Mucosa of descending colon (tissue), 3 donors: ENCODE measurements around the gene SMC6. TPM values are rescaled to one million over a fixed set of nuclear protein-coding genes. Genes with fewer than 3 reads are reported as not detected.
A peak's percentile ranks its signal among the peaks of the same experiment; 100 is the strongest.

ENCODE experiments used
- ATAC-seq: fragments of 200-7000 bp; cut with Tn5 transposase; one replicate; pipeline ENCODE4 v1.9.1; 2020; ENCODE audit warnings: mild to moderate bottlenecking, moderate library complexity
- DNase-seq, 3 donors: peaks; one replicate each; pipeline ENCODE4 v3.0.0-alpha.2; 2020
- H3K36me3 ChIP-seq: fragments of 200-600 bp; one replicate; pipeline ENCODE4 v1.8.0; 2021; ENCODE audit warnings: low read depth, mild to moderate bottlenecking
- H3K4me1 ChIP-seq: fragments of 200-600 bp; one replicate; pipeline ENCODE4 v1.8.0; 2021; ENCODE audit warnings: low read depth, mild to moderate bottlenecking
- H3K4me3 ChIP-seq: fragments of 200-600 bp; one replicate; pipeline ENCODE4 v1.8.0; 2021; ENCODE audit warnings: mild to moderate bottlenecking
- H3K9me3 ChIP-seq: fragments of 200-600 bp; one replicate; pipeline ENCODE4 v1.8.0; 2021; ENCODE audit warnings: mild to moderate bottlenecking
- CTCF ChIP-seq: fragments of 200-600 bp; IDR thresholded peaks from one replicate; pipeline ENCODE4 v1.8.0; 2022; ENCODE audit warnings: antibody characterized with exemption, mild to moderate bottlenecking
- intact Hi-C, 2 donors: fragments of 100-400 bp; cut with DNase I in 1 of 2; cut with micrococcal nuclease in 1 of 2; formaldehyde crosslinking; loops; one replicate each; pipeline versions ENCODE4 v1.11.0 to v1.11.1; 2022; cut with DNase I, micrococcal nuclease
- total RNA-seq, 3 donors: library from RNA; stranded (reverse); fragmentation: NEBNext Ultra II Directional in 2 of 3; extraction: Animal tissue kit (Norgen Biotek cat#: 25700) in 2 of 3; gene quantifications; one replicate each; pipeline versions ENCODE4 v1.2.1 to v1.2.4, GENCODE V29; 2021 to 2023
- donor health status: DM: no; HTN: no; CAD: no; lungs with moderate emphysema.
- donor health status: DM: no; HTN: no; CAD: no.
- donor health status: DM: no; HTN: yes; CAD: no.

Gene SMC6
- total RNA-seq, 3 donors from 2014 or later = 18.1 to 24.8 (median 22.9) TPM

DNA sequence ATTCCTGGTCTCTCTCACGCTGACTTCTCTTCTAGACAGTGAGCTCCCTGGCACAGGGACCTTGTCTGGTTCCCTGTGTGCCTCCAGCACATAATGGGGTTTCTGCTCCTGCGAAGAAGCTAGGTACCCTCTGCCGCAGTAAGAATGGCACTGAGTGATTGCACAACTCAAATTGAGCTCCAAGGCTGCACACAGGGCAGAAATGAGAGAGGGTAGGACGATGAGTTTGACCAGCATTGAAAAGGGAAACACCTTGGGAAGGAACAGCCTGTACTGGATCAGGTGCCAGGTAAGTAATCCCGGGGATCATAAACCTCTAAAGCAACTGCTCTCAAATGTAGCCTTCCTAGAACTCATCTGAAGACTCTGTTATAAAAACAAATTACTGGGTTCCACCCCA lies 41.7 kb upstream of the SMC6 start:
- peak; percentile 88 for ATAC-seq

GRCh38 chr2:17793803-17794354 lies 40.3 kb upstream of the SMC6 start:
- TF ChIP-seq CTCF = no peak
- Histone ChIP-seq H3K9me3 (no peaks in the 10 kb centered on the region), H3K36me3 (no peaks in the 10 kb centered on the region), H3K4me3 (no peak overlapping the region), H3K4me1 (no peaks in the 10 kb centered on the region)
- no peak for ATAC-seq
- DNase-seq = no peak
- intact Hi-C loops = no loop called here

More for the DNA sequence above, 41.7 kb upstream of the SMC6 start:
- Histone ChIP-seq H3K4me3 (no peak overlapping the region), H3K4me1 (peaks cover 6% of the 10 kb centered on the region), H3K9me3 (no peaks in the 10 kb centered on the region), H3K36me3 (no peaks in the 10 kb centered on the region)
- DNase-seq = no peak
- intact Hi-C loops = no loop called here
- no peak for TF ChIP-seq CTCF

DNA sequence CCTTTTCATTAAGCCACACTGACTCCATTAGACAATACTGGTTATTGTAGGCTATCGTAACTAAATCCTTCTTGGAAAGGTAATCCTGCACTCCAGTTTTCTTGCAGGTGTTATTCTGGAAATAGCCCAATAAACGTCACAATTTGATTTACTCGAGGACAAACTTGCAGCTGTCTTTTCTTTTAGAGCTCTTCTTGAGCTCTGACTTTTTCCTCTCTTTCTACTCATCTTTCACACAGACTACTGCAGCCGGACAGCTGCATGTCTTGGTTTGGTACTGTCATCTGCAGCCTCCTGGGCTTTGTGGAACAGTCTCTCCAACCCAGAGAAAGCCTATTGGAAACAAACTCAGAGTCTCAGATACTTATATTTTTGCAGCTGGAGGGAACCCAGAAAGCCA lies 39.7 kb upstream of the SMC6 start:
- DNase-seq = no peak
- intact Hi-C loops = no loop called here
- Histone ChIP-seq H3K4me1 (no peaks in the 10 kb centered on the region), H3K4me3 (no peak overlapping the region), H3K36me3 (no peaks in the 10 kb centered on the region), H3K9me3 (no peaks in the 10 kb centered on the region)
- ATAC-seq = no peak
- no peak for TF ChIP-seq CTCF

DNA sequence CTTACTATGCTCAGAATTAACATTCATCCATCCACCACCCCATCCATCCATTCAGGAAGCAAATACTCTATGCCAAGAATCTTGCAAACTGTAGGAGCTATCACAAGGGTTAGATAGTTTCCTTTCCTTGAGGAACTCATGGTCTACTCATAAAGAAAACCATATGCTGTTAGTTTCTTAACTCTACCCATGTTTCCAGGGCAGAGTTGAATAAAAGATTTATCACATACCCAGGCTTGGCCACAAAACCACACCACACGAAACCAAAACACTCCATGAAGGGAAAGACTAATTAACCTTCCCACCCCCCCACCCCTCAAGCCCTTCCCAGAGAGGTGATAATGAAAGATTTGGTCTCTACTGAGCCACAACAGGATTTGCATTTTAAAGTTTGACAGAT lies 38.9 kb upstream of the SMC6 start:
- no peaks in the 10 kb centered on the region for H3K36me3 ChIP-seq
- ATAC-seq (no peak), DNase-seq (no peak)
- no peaks in the 10 kb centered on the region for H3K4me1 ChIP-seq
- intact Hi-C loops = no loop called here
- H3K4me3 ChIP-seq = no peak overlapping the region
- TF ChIP-seq CTCF = no peak
- no peaks in the 10 kb centered on the region for H3K9me3 ChIP-seq

GRCh38 chr2:17791817-17792130 lies 38.2 kb upstream of the SMC6 start:
- TF ChIP-seq CTCF = no peak
- ATAC-seq = no peak
- H3K4me1 ChIP-seq = no peaks in the 10 kb centered on the region
- no peaks in the 10 kb centered on the region for H3K9me3 ChIP-seq
- no peak for DNase-seq
- H3K36me3 ChIP-seq = no peaks in the 10 kb centered on the region
- intact Hi-C loops = no loop called here
- H3K4me3 ChIP-seq = no peak overlapping the region
